Measurements from ENCODE around the gene TMEM219. TPM values are rescaled to one million over a fixed set of nuclear protein-coding genes. Genes with fewer than 3 reads are reported as not detected.

Gene TMEM219
- total and polyA plus RNA-seq, 10 of the 15 experiments (the other 5 are each of a cell fraction or from before 2014, with no cell fraction given): 33.6 to 74.6 (median 56.5) TPM

GRCh38 chr16:29922986-29923501 is 38.8 kb upstream of the TMEM219 start (continued):
- no peak for TF ChIP-seq REST (IDR thresholded peaks at IDR 0.05; ENCODE audit: low read depth, low read length)
- TF ChIP-seq ZNF687 (IDR thresholded peaks at IDR 0.05): no peak
- TF ChIP-seq ZSCAN29 (IDR thresholded peaks at IDR 0.05): no peak

All from GM12878 (cell line).